Midbrain (tissue), 1 donor: ENCODE data around the gene KCNMB3.
"Not testable (repeated sequence)": the region's sequence is repeated elsewhere in the genome, so short reads cannot be mapped to it uniquely, and the experiment has no call there.

Experiments used
- DNase-seq: peaks from one replicate; lab custom pipeline; 2025; lab: John Stamatoyannopoulos, UW

The KCNMB3 gene

DNA sequence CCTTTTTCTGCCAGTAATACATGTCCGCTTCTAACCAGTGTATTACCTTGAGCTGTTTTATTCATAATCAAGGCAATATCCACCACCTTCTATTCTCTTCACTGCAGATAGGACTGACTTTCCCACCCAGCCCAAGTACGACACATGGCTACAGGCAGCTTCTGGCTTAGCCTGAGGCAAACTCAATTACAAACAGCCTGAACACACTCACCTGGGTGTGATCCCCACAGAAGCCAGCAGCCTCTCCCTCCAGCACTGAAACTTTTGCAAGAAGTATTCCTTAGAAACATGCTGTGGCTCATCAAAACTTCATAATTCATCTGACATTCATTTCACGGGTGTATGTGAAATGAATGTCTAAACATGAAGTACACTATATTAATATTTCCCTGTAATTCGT, 13.5 kb upstream of the KCNMB3 start:
- no peak for DNase-seq

GRCh38 chr3:179263134-179263533, 12.2 kb upstream of the KCNMB3 start:
- no peak for DNase-seq

GRCh38 chr3:179260949-179261765, 10.2 kb upstream of the KCNMB3 start:
- DNase-seq, result peak; percentile 73

GRCh38 chr3:179259959-179260756, 9.2 kb upstream of the KCNMB3 start:
- not testable (repeated sequence) for DNase-seq

- DNase-seq, result no peak
Observed at GRCh38 chr3:179258820-179259219, 7.9 kb upstream of the KCNMB3 start.

GRCh38 chr3:179257742-179258141, 6.8 kb upstream of the KCNMB3 start:
- not testable (repeated sequence) for DNase-seq

DNA sequence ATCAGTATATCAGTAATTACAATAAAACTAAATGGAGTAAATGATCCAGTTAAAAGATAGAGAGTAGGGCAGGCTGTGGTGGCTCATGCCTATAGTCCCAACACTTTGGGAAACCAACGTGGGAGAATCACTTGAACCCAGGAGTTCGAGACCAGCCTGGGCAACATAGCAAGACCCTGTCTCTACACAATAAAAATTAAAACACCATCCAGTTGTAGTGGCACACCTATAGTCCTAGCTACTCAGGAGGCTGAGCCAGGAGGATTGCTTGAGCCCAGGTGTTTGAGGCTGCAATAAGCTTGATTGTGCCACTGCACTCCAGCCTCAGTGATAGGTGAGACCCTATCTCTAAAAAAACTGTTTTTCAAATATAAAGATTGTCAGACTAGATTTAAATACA, 5.9 kb upstream of the KCNMB3 start:
- no peak for DNase-seq

- no peak for DNase-seq
Observed at GRCh38 chr3:179247289-179248015, 3.5 kb downstream of the KCNMB3 start.

GRCh38 chr3:179244878-179245277, 6.0 kb downstream of the KCNMB3 start:
- no peak for DNase-seq

DNA sequence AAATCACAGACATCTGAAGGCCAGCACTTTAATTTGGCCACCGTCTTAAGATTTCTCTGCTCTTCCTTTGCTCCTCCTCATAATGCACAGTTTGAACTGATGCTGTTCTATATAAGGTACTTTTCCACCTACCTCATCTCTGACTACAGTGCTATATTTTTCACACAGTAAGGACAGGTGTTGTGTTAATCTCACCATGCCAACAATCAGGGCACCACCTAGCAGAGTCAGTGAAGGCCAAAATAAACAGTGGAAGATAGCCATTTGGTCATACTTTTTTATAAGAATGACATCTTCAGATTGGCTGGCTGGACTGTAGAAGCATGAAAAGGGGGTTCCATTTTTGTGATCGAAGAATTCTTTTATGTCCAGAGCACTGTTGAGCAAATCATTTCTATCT, 8.1 kb downstream of the KCNMB3 start:
- DNase-seq, result not testable (repeated sequence)

GRCh38 chr3:179240299-179240698, 10.6 kb downstream of the KCNMB3 start:
- not testable (repeated sequence) for DNase-seq

DNA sequence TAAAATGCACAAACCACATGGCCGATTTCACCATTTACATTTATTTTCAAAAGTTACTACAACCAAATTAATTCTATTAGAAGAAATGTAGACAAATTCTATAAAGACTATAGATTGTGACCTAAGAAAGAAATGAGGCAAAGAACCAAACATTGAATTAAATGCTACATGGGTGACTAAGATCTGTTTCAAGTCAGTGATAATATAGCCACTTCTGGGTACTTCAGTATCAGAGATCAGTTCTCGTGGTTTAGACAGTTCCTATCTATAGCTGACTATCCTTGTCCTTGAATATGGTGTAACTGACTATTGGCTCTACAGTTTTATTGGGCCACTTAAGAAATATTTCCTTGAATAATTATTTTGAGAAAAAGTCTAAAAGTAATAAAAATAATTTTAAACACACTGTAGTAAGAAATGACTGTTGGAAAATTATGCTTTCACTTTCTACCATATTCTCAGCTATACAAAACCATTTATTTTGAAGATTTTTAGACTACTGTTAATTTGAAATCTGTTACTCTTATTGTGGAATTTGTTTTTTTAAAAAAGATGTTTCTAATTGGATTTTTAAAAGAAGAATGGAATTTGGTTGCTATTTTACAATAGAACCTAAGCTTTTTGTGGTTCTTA, 14.1 kb downstream of the KCNMB3 start:
- no peak for DNase-seq

DNA sequence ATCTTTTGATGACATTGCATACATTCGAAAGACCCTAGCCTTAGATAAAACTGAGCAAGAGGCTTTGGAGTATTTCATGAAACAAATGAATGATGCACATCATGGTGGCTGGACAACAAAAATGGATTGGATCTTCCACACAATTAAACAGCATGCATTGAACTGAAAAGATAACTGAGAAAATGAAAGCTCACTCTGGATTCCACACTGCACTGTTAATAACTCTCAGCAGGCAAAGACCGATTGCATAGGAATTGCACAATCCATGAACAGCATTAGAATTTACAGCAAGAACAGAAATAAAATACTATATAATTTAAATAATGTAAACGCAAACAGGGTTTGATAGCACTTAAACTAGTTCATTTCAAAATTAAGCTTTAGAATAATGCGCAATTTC, 16.7 kb downstream of the KCNMB3 start:
- DNase-seq, result no peak

DNA sequence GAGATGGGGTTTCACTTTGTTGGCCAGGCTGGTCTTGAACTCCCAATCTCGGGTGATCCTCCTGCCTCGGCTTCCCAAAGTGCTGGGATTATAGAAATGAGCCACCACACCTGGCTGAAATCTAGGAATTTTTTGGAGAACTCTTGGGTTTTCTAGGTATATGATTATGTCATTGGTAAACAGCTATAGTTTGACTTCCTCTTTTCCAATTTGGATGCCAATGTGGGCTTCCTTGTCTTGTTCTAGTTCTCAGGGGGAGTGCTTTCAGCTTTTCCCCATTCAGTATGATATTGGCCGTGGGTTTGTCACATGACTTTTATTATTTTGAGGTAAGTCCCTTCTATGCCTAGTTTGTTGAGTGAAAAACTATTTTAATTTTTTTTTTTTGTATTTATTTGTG, 17.9 kb downstream of the KCNMB3 start:
- no peak for DNase-seq

- DNase-seq, result no peak
Observed at GRCh38 chr3:179229177-179229576, 21.7 kb downstream of the KCNMB3 start.

DNA sequence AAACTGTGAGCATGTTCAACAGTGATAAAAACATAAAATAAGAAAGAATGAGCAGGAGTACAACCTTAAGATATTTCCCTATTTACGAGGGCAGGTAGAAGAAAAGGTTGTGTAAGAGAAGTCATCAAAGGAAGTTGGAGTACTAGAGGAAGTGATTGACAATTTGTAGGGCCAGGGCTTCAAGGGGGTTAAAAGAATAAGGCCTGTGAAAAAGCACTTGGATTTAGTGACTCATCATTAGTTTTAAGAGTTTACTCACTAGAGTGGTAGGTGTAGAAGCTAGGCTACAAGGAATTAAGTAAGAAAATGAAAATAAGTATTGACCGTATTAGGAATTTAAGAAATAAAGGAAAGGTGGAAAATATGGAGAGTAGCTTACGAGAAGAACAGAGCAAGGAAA, 23.6 kb downstream of the KCNMB3 start:
- no peak for DNase-seq

GRCh38 chr3:179224584-179224983, 26.3 kb downstream of the KCNMB3 start:
- DNase-seq, result no peak

DNA sequence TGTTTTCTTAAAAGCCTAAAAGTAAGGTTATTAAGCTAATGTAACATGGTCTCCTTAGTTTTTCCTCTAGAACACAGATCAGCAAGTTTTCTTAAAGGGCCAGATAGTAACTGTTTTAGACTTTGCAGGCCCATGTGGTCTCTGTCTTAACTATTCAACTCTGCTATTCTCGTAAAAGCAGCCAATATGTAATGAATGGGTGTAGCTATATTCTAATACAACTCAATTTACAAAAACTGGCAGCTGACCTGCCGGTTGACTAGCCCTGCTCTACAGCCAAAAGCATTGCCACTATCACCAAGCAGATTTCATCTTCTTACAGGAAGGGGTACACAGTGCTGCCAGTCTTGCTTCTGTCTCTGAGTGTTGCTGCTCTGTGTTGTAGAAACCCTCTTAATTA, 27.4 kb downstream of the KCNMB3 start:
- DNase-seq, result no peak

DNA sequence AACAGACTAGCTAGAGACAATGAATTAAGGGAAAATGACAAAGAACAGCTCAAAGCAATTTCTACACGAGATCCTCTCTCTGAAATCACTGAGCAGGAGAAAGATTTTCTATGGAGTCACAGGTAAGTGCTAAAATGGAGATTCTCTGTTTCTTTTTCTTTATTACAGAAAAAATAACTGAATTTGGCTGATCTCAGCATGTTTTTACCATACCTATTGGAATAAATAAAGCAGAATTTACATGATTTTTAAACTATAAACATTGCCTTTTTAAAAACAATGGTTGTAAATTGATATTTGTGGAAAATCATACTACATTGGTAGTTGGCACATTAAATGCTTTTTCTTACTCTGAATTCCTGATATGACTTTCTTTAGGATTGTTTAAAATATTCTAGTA, 32.7 kb downstream of the KCNMB3 start:
- DNase-seq, result not testable (repeated sequence)

DNA sequence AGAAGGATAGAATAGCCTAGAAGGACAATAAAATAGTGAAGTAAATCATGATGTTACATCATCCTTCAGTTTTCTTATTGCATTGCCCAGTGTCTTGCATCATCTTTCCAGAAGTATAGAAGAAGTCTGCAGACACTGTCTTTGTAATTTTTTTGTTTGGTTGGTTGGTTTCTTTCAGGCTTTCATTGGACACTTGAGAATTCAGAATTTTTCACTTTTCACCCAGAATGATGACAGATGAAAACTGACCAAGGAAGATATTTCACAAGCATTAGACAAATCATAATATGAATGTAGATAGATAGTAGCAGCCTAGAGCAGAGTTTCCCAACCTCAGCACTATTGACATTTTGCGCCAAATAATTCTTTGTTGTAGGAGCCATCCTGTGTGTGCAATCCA, 35.4 kb downstream of the KCNMB3 start:
- DNase-seq, result not testable (repeated sequence)

GRCh38 chr3:179200790-179201189, 50.1 kb downstream of the KCNMB3 start:
- no peak for DNase-seq

GRCh38 chr3:179196700-179197099, 54.2 kb downstream of the KCNMB3 start:
- DNase-seq, result no peak
